T-helper 2 cell treated with Interferon-gamma antibody and Interleukin-4, amounts not matched to agents 5 μg/mL and 100 μg/mL, for 36 hours (primary cell): ENCODE data around the gene POU3F4.

Experiments
- DNase-seq: peaks from one replicate; pipeline ENCODE4 v3.0.0; 2021; ENCODE audit warnings: low spot score
- H3K27ac Mint-ChIP-seq: one replicate; pipeline ENCODE4 v1.8.0; 2021; ENCODE audit warnings: mild to moderate bottlenecking, mixed read lengths
- H3K27me3 Mint-ChIP-seq: one replicate; pipeline ENCODE4 v1.8.0; 2021; ENCODE audit warnings: low read depth, mixed read lengths
- H3K36me3 Mint-ChIP-seq: one replicate; pipeline ENCODE4 v1.8.0; 2021; ENCODE audit warnings: low read depth, mixed read lengths
- H3K4me1 Mint-ChIP-seq: one replicate; pipeline ENCODE4 v1.8.0; 2021; ENCODE audit warnings: low read depth, mixed read lengths
- H3K4me3 Mint-ChIP-seq: one replicate; pipeline ENCODE4 v1.8.0; 2022; ENCODE audit warnings: mild to moderate bottlenecking, moderate library complexity, mixed read lengths
- H3K9me3 Mint-ChIP-seq: one replicate; pipeline ENCODE4 v1.8.0; 2021; ENCODE audit warnings: mixed read lengths

The POU3F4 gene

GRCh38 chrX:83535417-83536196 lies 27.5 kb downstream of the POU3F4 start:
- Mint-ChIP-seq H3K4me1 (no peaks in the 10 kb centered on the region), H3K36me3 (no peaks in the 10 kb centered on the region), H3K27ac (no peak overlapping the region), H3K27me3 (no peaks in the 10 kb centered on the region), H3K9me3 (no peaks in the 10 kb centered on the region), H3K4me3 (peak overlapping the region; percentile 60)
- no peak for DNase-seq
